Subcutaneous adipose tissue (tissue), 4 donors: Measurements from ENCODE around the gene CA5B. TPM values are rescaled to one million over a fixed set of nuclear protein-coding genes. Genes with fewer than 3 reads are reported as not detected.

Experiments used
- CTCF ChIP-seq: fragments of 450-650 bp; IDR thresholded peaks from one replicate; pipeline ENCODE4 v1.5.1; 2016; ENCODE audit warnings: low read depth, mild to moderate bottlenecking, control low read depth, antibody characterized with exemption, moderate library complexity
- total RNA-seq, 4 donors: library from RNA; depleted of rRNA; stranded (reverse); fragments of >200 nt; gene quantifications; one replicate each; pipeline ENCODE4 v1.1.0, GENCODE V29; 2016

Gene CA5B
- total RNA-seq, 4 donors from 2014 or later: 12.4 to 29.3 (median 21.0) TPM

- TF ChIP-seq CTCF: no peak
These were observed 76.8 kb downstream of the CA5B start for GRCh38 chrX:15814771-15815365.

- no peak for TF ChIP-seq CTCF
These were observed 77.8 kb downstream of the CA5B start for GRCh38 chrX:15815779-15816437.

GRCh38 chrX:15816438-15816809 is 78.4 kb downstream of the CA5B start:
- no peak for TF ChIP-seq CTCF

GRCh38 chrX:15816886-15817285 is 78.8 kb downstream of the CA5B start:
- no peak for TF ChIP-seq CTCF

- no peak for TF ChIP-seq CTCF
These were observed 82.3 kb downstream of the CA5B start for GRCh38 chrX:15820106-15821073.

GRCh38 chrX:15822922-15823321 is 84.9 kb downstream of the CA5B start:
- no peak for TF ChIP-seq CTCF

GRCh38 chrX:15825936-15826335 is 87.9 kb downstream of the CA5B start:
- TF ChIP-seq CTCF: no peak
